NCI-H1694 treated with DMSO at 0.1 percent for 48 hours (cell line): ENCODE data around the gene CLIC4.
"Not testable (repeated sequence)": the region's sequence is repeated elsewhere in the genome, so short reads cannot be mapped to it uniquely, and the experiment has no call there.

Experiments
- DNase-seq: peaks from one replicate; lab custom pipeline; 2025; lab: John Stamatoyannopoulos, UW

The CLIC4 gene

DNA sequence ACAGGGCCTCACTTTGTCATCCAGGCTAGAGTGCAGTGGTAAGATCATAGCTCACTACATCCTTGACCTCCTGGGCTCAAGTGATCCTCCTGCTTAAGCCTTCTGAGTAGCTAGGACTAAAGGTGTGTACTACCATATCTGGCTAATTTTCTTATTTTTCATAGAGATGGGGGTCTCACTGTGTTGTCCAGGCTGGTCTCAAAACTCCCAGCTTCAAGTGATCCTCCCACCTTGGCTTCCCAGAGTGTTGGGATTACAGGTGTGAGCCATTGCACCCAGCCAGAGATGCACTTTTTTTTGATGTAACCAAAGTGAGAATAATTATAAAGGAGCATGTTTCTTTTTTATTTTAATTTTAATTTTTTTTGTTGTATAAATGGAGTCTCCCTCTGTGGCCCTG lies 28.4 kb downstream of the CLIC4 start:
- no peak for DNase-seq

DNA sequence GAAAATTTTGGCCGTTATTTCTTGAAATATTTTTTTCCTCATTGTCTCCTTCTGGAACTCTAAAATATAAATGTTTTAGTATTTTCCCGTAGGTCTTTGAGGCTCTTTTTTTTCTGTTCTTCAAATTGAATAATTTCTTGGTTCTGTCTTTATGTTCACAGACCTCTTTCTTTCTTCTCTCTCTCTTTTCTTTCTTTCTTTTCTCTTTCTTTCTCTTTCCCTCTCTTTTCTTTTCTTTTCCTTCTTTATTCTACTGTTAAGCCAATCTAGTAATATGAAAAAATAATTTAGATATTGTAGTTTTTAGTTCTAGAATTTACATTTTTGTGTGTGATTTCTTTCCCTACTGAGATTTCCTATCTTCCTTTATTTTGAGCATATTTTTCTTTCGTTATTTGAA lies 30.1 kb downstream of the CLIC4 start:
- DNase-seq, result no peak

DNA sequence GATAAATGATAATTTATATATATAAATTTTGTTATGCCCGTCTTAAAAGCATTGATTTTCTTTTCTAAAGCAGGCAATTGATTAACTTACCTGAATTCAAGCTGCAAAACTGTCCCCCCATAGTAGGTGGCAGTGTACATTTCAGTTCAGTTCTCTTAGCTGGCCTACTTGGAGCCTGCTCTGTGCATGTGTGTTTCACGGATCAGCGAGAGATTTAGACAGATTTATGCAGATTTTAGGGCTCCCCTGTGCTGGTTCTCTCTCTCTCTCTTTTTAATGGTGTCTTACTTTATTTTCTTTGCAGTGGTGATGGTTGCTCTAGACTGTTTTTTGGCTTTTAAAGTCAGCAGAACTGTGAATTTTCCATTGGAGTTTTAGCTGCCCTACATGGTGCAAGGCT lies 30.7 kb downstream of the CLIC4 start:
- DNase-seq, result no peak

- DNase-seq, result no peak
These were observed 31.6 kb downstream of the CLIC4 start for GRCh38 chr1:24776821-24777220.

- no peak for DNase-seq
These were observed 32.9 kb downstream of the CLIC4 start for GRCh38 chr1:24778141-24778540.

GRCh38 chr1:24779199-24779598 lies 34.0 kb downstream of the CLIC4 start:
- not testable (repeated sequence) for DNase-seq

DNA sequence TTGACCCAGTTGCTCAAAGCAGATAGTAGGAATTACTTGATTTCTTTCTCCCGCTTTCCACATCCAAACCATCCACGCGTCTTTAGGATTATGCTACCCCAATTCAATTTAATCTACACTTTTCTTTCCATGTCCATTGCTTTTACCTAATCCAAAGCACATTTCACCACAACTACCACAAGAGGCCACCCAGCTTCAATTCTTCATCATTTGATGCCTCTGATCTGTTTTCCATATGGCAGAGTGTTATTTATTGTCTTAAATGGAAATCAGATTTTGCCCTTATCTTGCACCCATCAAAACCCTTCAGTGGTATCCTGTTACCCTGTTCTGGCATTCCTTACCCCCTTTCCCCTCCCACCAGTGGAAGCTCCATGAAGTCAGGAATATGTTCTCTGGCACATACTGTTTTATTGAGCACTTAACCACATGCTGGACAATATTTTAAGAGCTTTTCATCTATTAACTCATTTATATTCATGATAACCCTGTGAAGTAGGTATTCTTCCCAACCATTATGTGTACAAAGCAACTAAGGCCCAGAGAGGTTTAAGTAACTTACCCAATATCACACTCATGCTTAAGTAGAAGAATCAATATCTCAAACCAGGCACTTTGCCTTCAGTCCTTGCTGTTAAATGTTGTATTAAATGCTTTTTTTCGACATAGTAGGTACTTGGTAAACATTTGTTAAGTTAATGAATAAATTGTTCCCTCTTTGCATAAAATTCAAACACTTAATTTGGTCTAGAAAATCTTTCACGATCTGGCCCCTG lies 34.6 kb downstream of the CLIC4 start:
- no peak for DNase-seq

DNA sequence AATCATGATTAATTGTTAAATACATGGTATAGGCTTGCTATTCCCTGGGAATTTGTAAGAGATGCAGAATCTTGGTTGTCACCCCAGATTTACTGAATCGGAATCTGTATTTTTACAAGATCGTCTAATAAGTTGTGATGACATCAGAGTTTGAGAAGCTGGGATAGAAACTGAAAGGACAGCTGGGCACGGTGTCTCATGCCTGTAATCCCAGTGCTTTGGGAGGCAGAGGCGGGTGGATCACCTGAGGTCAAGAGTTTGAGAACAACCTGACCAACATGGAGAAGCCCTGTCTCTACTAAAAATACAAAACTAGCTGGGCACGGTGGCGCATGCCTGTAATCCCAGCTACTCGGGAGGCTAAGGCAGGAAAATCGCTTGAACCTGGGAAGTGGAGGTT lies 35.4 kb downstream of the CLIC4 start:
- DNase-seq, result not testable (repeated sequence)

DNA sequence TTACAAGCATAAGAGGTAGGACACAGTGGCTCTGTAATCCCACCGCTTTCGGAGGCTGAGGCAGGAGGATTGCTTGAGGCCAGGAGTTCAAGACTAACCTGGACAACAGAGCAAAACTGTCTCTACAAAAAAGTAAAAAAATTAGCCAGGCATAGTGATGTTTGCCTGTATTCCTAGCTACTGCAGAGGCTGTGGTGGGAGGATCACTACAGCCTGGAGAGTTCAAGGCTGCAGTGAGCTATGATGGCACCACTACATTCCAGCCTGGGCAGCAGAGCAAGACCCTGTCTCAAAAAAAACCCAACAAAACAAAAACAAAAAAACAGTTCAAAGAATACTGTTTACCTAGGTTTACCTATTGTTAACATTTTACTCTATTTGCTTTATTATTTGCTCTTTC lies 37.4 kb downstream of the CLIC4 start:
- no peak for DNase-seq

DNA sequence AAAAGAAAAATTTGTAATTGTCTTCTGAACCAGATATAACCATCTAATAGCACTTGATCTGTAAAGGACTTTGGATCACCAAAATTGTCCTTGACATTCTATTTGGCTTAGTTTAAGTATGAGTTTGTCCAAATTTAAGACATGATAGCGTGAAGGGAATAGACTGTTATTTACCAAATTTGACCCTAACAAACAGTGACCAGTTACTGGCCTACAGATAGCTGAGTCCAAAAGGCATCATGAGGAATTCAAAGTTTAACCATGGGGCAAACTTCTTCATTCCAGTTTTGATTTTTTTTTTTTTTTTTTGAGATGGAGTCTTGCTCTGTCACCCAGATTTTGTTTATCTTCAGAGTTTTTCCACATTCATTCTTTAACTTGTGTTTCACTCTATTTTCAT lies 38.5 kb downstream of the CLIC4 start:
- no peak for DNase-seq

DNA sequence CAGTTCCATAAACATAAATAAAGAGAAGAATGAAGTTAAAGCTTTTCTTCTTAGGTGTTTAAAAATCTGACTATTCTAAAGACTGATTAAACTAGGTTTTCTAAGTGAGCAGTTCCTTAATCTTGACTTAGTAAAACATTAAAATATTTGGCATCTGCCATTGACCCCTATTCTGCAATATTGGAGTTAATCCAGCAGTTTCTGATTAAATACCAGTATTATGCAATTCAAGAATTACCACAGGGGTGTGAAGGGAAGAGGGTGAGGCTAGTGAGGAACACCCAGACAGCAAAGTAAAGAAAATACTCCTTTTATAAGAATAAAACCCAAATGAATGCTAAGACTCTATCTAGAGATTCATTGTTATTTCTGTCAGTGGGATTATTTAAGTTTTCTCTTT lies 40.9 kb downstream of the CLIC4 start:
- DNase-seq, result no peak

GRCh38 chr1:24790490-24790889 lies 45.2 kb downstream of the CLIC4 start:
- DNase-seq, result no peak

GRCh38 chr1:24793447-24794129 lies 48.3 kb downstream of the CLIC4 start:
- no peak for DNase-seq

GRCh38 chr1:24794130-24794502 lies 48.9 kb downstream of the CLIC4 start:
- not testable (repeated sequence) for DNase-seq

DNA sequence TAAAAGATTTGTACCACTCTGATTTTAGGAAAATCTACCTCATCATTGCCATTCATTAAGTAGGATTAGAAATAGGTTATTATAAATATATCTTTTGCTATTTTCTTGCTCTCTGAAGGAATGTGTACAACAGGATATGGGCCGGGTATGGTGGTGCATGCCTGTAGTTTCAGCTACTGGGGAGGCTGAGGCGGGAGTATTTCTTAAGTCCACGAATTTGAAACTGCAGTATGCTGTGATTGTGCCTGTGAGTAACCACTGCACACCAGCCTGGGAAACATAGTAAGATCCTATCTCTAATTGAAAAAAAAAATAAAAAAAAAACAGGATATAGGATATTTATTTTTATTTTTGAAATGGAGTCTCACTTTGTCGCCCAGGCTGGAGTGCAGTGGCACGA lies 50.0 kb downstream of the CLIC4 start:
- no peak for DNase-seq

GRCh38 chr1:24796524-24796923 lies 51.3 kb downstream of the CLIC4 start:
- no peak for DNase-seq

DNA sequence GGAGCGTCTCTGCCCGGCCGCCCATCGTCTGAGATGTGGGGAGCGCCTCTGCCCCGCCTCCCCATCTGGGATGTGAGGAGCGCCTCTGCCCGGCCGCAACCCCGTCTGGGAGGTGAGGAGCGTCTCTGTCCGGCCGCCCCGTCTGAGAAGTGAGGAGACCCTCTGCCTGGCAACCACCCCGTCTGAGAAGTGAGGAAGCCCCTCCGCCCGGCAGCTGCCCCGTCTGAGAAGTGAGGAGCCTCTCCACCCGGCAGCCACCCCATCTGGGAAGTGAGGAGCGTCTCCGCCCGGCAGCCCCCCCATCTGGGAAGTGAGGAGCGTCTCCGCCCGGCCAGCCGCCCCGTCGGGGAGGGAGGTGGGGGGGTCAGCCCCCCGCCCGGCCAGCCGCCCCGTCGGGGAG lies 54.0 kb downstream of the CLIC4 start:
- DNase-seq, result not testable (repeated sequence)

- DNase-seq, result no peak
These were observed 55.9 kb downstream of the CLIC4 start for GRCh38 chr1:24801176-24801575.

- DNase-seq, result no peak
These were observed 58.0 kb downstream of the CLIC4 start for GRCh38 chr1:24803220-24803619.

DNA sequence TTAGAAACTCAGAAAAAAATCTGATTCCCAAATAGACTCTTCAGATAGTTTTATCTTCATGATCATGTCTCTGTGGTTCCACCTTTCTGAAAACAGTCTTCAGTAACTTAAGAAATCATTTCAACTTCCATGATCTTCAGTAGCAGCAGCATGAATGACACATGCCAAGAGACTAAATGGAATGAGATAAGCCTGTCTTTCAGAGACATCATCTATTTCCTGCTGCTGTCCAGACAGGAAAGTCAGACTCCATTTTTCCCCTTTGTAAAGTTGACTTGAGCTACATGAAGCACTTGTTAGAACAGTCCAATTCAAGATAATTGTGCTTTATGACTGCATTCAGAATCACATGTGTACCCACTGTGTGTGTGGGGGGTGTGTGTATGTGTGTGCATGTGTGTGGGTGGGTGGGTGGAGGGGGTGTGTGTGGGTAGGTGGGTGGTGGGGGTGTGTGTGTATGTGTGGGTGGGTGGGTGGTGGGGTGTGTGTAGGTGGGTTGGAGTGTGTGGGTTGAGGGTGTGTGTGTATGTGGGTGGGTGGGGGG lies 58.8 kb downstream of the CLIC4 start:
- DNase-seq, result no peak

DNA sequence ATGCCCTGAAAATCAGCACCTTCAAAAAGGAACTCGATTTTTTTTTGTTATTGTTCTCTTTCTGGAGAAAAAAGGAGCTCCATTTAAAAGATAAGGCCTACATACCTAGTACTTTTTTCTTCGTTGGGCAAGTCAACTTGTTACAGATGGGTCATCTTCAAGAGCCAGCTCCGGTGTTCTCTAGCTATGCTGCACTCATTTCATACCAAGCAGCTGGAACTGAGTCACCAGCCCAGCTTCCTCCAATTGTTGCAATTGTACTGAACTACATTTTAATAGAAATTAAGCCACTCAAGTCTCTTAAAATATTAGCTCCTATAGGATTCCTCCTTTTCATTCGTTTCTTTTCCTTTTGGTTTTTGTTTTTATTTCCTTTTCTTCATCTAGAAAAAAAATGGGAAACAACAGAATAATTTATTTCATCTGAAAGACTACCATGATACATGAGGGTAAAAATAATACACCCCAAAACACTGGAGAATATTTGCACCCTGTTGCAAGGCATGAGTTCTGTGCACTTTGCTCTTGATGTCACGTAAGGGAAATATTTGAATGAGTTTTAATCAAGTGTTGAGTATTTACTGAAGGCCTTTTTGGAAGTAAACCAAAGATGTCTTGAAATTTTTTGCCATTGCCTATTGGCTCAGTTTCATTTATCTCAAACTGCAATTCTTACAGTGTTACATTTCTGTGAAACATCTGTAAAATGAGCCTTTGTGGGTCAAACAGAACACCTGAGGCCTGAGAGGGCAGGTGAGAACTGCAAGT lies 60.5 kb downstream of the CLIC4 start:
- no peak for DNase-seq

DNA sequence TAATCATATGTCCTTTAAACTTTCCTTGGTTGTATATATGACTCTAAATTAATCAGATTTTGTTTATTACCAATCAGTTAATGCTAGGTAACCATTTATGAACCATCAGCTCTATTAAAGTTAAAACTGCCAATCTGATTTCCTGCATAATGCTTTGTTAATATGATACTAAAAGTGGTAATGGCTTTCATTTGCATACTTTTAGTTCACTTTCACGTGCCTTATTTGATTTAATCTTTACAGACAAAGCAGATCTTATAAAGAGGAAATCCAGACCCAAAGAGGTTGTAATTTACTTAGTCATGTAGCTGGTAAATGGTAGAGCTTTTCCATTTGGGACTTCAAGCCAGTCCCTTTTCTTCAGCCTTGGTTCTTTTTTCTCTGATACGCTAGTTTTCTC lies 61.3 kb downstream of the CLIC4 start:
- no peak for DNase-seq

GRCh38 chr1:24811494-24811893 lies 66.2 kb downstream of the CLIC4 start:
- not testable (repeated sequence) for DNase-seq
